Thoracic aorta (tissue), 2 donors: Measurements from ENCODE around the gene SPRR2E. TPM values are rescaled to one million over a fixed set of nuclear protein-coding genes. Genes with fewer than 3 reads are reported as not detected.
"Not testable (repeated sequence)": the region's sequence is repeated elsewhere in the genome, so short reads cannot be mapped to it uniquely, and the experiment has no call there.

Experiments
- ATAC-seq: fragments of 150-250 bp; one replicate; pipeline ENCODE4 v1.8.0; 2017; ENCODE audit warnings: low read depth; ENCODE audit not compliant: insufficient number of reproducible peaks, low FRiP score
- DNase-seq: peaks from one replicate; pipeline ENCODE4 v3.0.0-alpha.2; 2020; ENCODE audit warnings: low spot score
- H3K27ac ChIP-seq, 2 donors: fragments of 200-600 bp; sonication (generic); 1 replicate in 1 of 2; 2 replicates in 1 of 2; pipeline ENCODE4 v1.5.1; 2016; ENCODE audit warnings: mild to moderate bottlenecking in 2 of 2, moderate library complexity in 2 of 2
- H3K27me3 ChIP-seq: fragments of 200-600 bp; sonication (generic); replicated peaks from 2 replicates; pipeline ENCODE4 v1.6.0; 2016; ENCODE audit warnings: mild to moderate bottlenecking; ENCODE audit not compliant: insufficient read depth
- H3K36me3 ChIP-seq: fragments of 200-600 bp; sonication (generic); one replicate; pipeline ENCODE4 v1.5.1; 2016
- H3K4me1 ChIP-seq, 2 donors: fragments of 200-600 bp; sonication (generic); 1 replicate in 1 of 2; 2 replicates in 1 of 2; pipeline versions ENCODE4 v1.5.1 to v1.6.0; 2016; ENCODE audit warnings: low read depth in 2 of 2, mild to moderate bottlenecking in 1 of 2; ENCODE audit not compliant: control insufficient read depth in 1 of 2
- H3K4me3 ChIP-seq: fragments of 200-600 bp; sonication (generic); 2 replicates; pipeline ENCODE4 v1.5.1; 2016; ENCODE audit warnings: mild to moderate bottlenecking
- H3K9me3 ChIP-seq: fragments of 200-600 bp; sonication (generic); 2 replicates; pipeline ENCODE4 v1.5.1; 2016
- CTCF ChIP-seq: fragments of 200-600 bp; sonication (generic); IDR thresholded peaks from one replicate; pipeline ENCODE4 v1.5.1; 2019; ENCODE audit warnings: antibody characterized with exemption
- total RNA-seq, 2 donors: library from RNA; depleted of rRNA; stranded (reverse); fragments of >200 nt; gene quantifications; one replicate each; pipeline versions ENCODE4 v1.1.0 to v1.2.3, GENCODE V29; 2016

The SPRR2E gene
- total RNA-seq, 2 donors from 2014 or later, result not detected

DNA sequence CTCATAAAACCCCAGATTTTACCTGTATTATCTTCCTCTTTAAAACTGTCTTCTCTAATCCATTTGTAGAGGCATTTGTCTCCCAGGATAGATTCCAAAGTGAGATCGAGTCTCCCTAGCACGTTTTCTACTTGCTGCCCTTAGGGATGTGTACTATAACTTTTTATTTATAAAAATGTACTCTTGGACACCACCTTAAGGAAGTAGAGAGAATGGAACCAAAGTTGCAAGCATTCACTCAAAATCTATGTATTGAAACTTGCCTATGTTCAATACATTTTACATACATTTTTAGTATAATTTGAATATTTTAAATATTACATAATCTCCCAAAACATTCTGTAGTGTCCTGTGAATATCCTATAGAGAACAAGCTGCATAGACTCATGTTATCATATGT lies 36.2 kb downstream of the SPRR2E start:
- no peaks in the 10 kb centered on the region for H3K27me3 ChIP-seq
- no peaks in the 10 kb centered on the region for H3K36me3 ChIP-seq
- no peak overlapping the region for H3K27ac ChIP-seq
- DNase-seq, result no peak
- H3K4me3 ChIP-seq, result no peak overlapping the region
- TF ChIP-seq CTCF, result no peak
- H3K9me3 ChIP-seq, result no peaks in the 10 kb centered on the region
- ATAC-seq, result no peak
- H3K4me1 ChIP-seq, result no peaks in the 10 kb centered on the region

GRCh38 chr1:153057375-153057774 lies 37.0 kb downstream of the SPRR2E start, which contains the start of gene SPRR2A:
Gene SPRR2A (minus strand): TSS chr1:153057512. CDS start chr1:153056735, 777 bp downstream.
- Histone ChIP-seq H3K9me3 (no peaks in the 10 kb centered on the region), H3K4me3 (no peak within 1 kb of the TSS), H3K27ac (no peak within 1 kb of the TSS), H3K27me3 (no peaks in the 10 kb centered on the region), H3K4me1 (no peaks in the 10 kb centered on the region), H3K36me3 (no peaks in the 10 kb centered on the region)
- no peak for TF ChIP-seq CTCF
- DNase-seq (no peak), ATAC-seq (no peak)

DNA sequence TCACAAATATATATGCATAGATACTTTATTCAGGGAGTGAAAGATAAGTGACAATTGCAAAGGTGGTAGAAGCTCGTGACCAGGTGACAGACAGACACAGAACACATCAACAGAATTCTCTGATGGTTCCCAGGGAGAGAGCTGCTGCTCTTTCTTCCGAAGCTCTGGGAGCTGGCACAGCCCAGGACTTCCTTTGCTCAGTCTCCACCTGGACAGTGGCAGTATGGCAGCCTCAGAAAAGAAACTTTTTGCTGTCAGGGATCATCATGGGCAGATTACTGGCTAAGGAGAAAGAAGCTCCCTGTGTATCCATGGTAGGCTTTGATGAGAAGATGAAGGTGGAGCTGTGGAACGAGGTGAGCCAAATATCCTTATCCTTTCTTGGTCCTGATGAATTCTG lies 38.2 kb downstream of the SPRR2E start:
- ATAC-seq, H3K27me3 ChIP-seq, H3K4me3 ChIP-seq, H3K9me3 ChIP-seq, H3K27ac ChIP-seq, H3K4me1 ChIP-seq, H3K36me3 ChIP-seq, DNase-seq: not testable (repeated sequence)

GRCh38 chr1:153049211-153049610 lies 45.1 kb downstream of the SPRR2E start:
- no peaks in the 10 kb centered on the region for H3K9me3 ChIP-seq
- H3K4me3 ChIP-seq, result no peak overlapping the region
- ATAC-seq, result no peak
- TF ChIP-seq CTCF, result no peak
- no peak overlapping the region for H3K27ac ChIP-seq
- no peaks in the 10 kb centered on the region for H3K4me1 ChIP-seq
- H3K27me3 ChIP-seq, result no peaks in the 10 kb centered on the region
- DNase-seq, result no peak
- no peaks in the 10 kb centered on the region for H3K36me3 ChIP-seq

Other genes starting within 250 kb of the SPRR2E start
- gene LCE7A, start 234.5 kb downstream of the SPRR2E start, total RNA-seq, result not detected
- not detected for gene SMCP, start 216.2 kb downstream of the SPRR2E start, total RNA-seq
- gene IVL, start 186.0 kb downstream of the SPRR2E start, total RNA-seq, result under 1 TPM in 1 of 2 donors, not detected in 1; 0.27 TPM
- not detected for gene SPRR5, start 147.3 kb downstream of the SPRR2E start, total RNA-seq
- not detected for gene SPRR4, start 123.9 kb downstream of the SPRR2E start, total RNA-seq
- gene SPRR1A, start 110.4 kb downstream of the SPRR2E start, total RNA-seq, result not detected
- gene SPRR3, start 92.8 kb downstream of the SPRR2E start, total RNA-seq, result not detected
- not detected for gene SPRR1B, start 63.3 kb downstream of the SPRR2E start, total RNA-seq
- gene SPRR2D, start 53.4 kb downstream of the SPRR2E start, total RNA-seq, result not detected
- gene SPRR2A, start 37.0 kb downstream of the SPRR2E start, total RNA-seq, result not detected
- gene SPRR2B, start 22.9 kb downstream of the SPRR2E start, total RNA-seq, result not detected
- not detected for gene SPRR2F, start 19.0 kb upstream of the SPRR2E start, total RNA-seq
- gene SPRR2G, start 56.4 kb upstream of the SPRR2E start, total RNA-seq, result not detected
- not detected for gene LELP1, start 108.9 kb upstream of the SPRR2E start, total RNA-seq
- not detected for gene PRR9, start 123.1 kb upstream of the SPRR2E start, total RNA-seq
- gene LORICRIN, start 165.2 kb upstream of the SPRR2E start, total RNA-seq, result not detected
- gene PGLYRP3, start 218.4 kb upstream of the SPRR2E start, total RNA-seq, result not detected